ENCODE measurements around the gene IL1RL1.

- TF ChIP-seq CTCF (IDR thresholded peaks at IDR 0.05) (no peak), POLR2AphosphoS5 (IDR thresholded peaks at IDR 0.05) (no peak), POLR2A (IDR thresholded peaks at IDR 0.05; ENCODE audit: low read depth) (no peak), EP300 (IDR thresholded peaks at IDR 0.05) (no peak)
Measured at GRCh38 chr2:102368461-102369109, 57.2 kb downstream of the IL1RL1 start.

Measured in esophagus muscularis mucosa (tissue), 4 donors.